Uterus (tissue), 4 donors: Measurements from ENCODE around the gene OPRD1. TPM values are rescaled to one million over a fixed set of nuclear protein-coding genes. Genes with fewer than 3 reads are reported as not detected.

Source experiments
- DNase-seq, 2 donors: peaks; one replicate each; pipeline ENCODE4 v3.0.0-alpha.2; 2019 to 2020
- H3K27ac ChIP-seq, 2 donors: fragments of 200-600 bp; sonication (generic); 1 replicate in 1 of 2; 2 replicates in 1 of 2; pipeline ENCODE4 v1.5.1; 2016 to 2018
- H3K27me3 ChIP-seq, 2 donors: fragments of 200-600 bp; sonication (generic); one replicate each; pipeline ENCODE4 v1.5.1; 2018 to 2019; ENCODE audit warnings: control low read depth in 1 of 2
- H3K36me3 ChIP-seq, 2 donors: fragments of 200-600 bp; sonication (generic); one replicate each; pipeline ENCODE4 v1.5.1; 2019; ENCODE audit warnings: control low read depth in 1 of 2
- H3K4me1 ChIP-seq, 2 donors: fragments of 200-600 bp; sonication (generic); one replicate each; pipeline ENCODE4 v1.5.1; 2018 to 2019; ENCODE audit warnings: control low read depth in 1 of 2
- H3K4me3 ChIP-seq, 2 donors: fragments of 200-600 bp; sonication (generic); 1 replicate in 1 of 2; 2 replicates in 1 of 2; pipeline ENCODE4 v1.5.1; 2018 to 2019; ENCODE audit warnings: mild to moderate bottlenecking in 1 of 2
- H3K9me3 ChIP-seq, 2 donors: fragments of 200-600 bp; sonication (generic); one replicate each; pipeline ENCODE4 v1.5.1; 2019; ENCODE audit warnings: control low read depth in 1 of 2
- CTCF ChIP-seq, 4 experiments: fragments of 200-600 bp in 2 of 4; fragments of 450-650 bp in 2 of 4; sonication (generic) in 2 of 4; IDR thresholded peaks; one replicate each; pipeline ENCODE4 v1.5.1; 2016 to 2019; ENCODE audit warnings: antibody characterized with exemption in 4 of 4, mild to moderate bottlenecking in 2 of 4, moderate library complexity in 1 of 4
- POLR2A ChIP-seq, 2 donors: fragments of 450-650 bp; IDR thresholded peaks; one replicate each; pipeline ENCODE4 v1.6.1; 2016; ENCODE audit warnings: antibody characterized with exemption in 2 of 2, mild to moderate bottlenecking in 1 of 2, moderate library complexity in 1 of 2
- intact Hi-C: fragments of 100-400 bp; cut with DNase I; formaldehyde crosslinking; loops from one replicate; pipeline ENCODE4 v1.15.1; 2023; ENCODE audit warnings: low total_unique reads
- small RNA-seq: library from RNA; depleted of rRNA; stranded (forward); fragments of <200 nt; gene quantifications from one replicate; pipeline ENCODE3, GENCODE V24; 2016
- total RNA-seq, 4 donors: library from RNA; depleted of rRNA in 3 of 4; stranded (reverse); fragments of >200 nt in 3 of 4; gene quantifications; one replicate each; pipeline versions ENCODE4 v1.1.0 to v1.2.4, GENCODE V29; 2014 to 2023
- donor health status: DM: yes; HTN: yes; CAD: no.

The OPRD1 gene
- total RNA-seq, 4 donors from 2014 or later, result 0.07 TPM; not detected in 3

- DNase-seq, result no peak
- no peaks in the 10 kb centered on the region for H3K4me1 ChIP-seq
- TF ChIP-seq CTCF (IDR thresholded peaks at IDR 0.05) (no peak), POLR2A (IDR thresholded peaks at IDR 0.05) (no peak)
- intact Hi-C loops, result no loop called here
- no peaks in the 10 kb centered on the region for H3K27me3 ChIP-seq
- H3K36me3 ChIP-seq, result no peaks in the 10 kb centered on the region
- no peaks in the 10 kb centered on the region for H3K9me3 ChIP-seq
- H3K4me3 ChIP-seq, result peak overlapping the region; percentile 36 to 83
- peak overlapping the region; percentile 72 to 80 for H3K27ac ChIP-seq
Observed at GRCh38 chr1:28913786-28914227, 101.8 kb downstream of the OPRD1 start.

- peak within 1 kb of the TSS; percentile 36 to 83 for H3K4me3 ChIP-seq
- DNase-seq, result peak; percentile 90 to 92
- no peaks in the 10 kb centered on the region for H3K4me1 ChIP-seq
- peak within 1 kb of the TSS; percentile 72 to 80 for H3K27ac ChIP-seq
- intact Hi-C loops, result no loop called here
- H3K9me3 ChIP-seq, result no peaks in the 10 kb centered on the region
- H3K36me3 ChIP-seq, result no peaks in the 10 kb centered on the region
- TF ChIP-seq POLR2A (IDR thresholded peaks at IDR 0.05) (peak; percentile 76 to 80), CTCF (IDR thresholded peaks at IDR 0.05) (peak in 2 of 4 experiments; percentile 7)
- H3K27me3 ChIP-seq, result no peaks in the 10 kb centered on the region
Observed at GRCh38 chr1:28914228-28915030, 102.5 kb downstream of the OPRD1 start, which contains the start of gene EPB41. TSS of gene EPB41 (plus strand) at chr1:28914569. CDS start at chr1:28987438, 72,869 bp downstream.

GRCh38 chr1:28915031-28915895 lies 103.3 kb downstream of the OPRD1 start:
- Histone ChIP-seq H3K4me3 (peak overlapping the region; percentile 36 to 83), H3K4me1 (no peaks in the 10 kb centered on the region), H3K36me3 (no peaks in the 10 kb centered on the region), H3K27me3 (no peaks in the 10 kb centered on the region), H3K9me3 (no peaks in the 10 kb centered on the region), H3K27ac (peak overlapping the region; percentile 72 to 80)
- DNase-seq, result peak; percentile 26 to 28
- intact Hi-C loops, result no loop called here
- TF ChIP-seq CTCF (IDR thresholded peaks at IDR 0.05) (no peak), POLR2A (IDR thresholded peaks at IDR 0.05) (no peak)

- Histone ChIP-seq H3K9me3 (no peaks in the 10 kb centered on the region), H3K36me3 (no peaks in the 10 kb centered on the region), H3K4me3 (no peak overlapping the region), H3K27me3 (no peaks in the 10 kb centered on the region), H3K4me1 (no peaks in the 10 kb centered on the region), H3K27ac (no peak overlapping the region)
- no peak for DNase-seq
- intact Hi-C loops, result no loop called here
- TF ChIP-seq POLR2A (IDR thresholded peaks at IDR 0.05) (no peak), CTCF (IDR thresholded peaks at IDR 0.05) (no peak)
Observed at GRCh38 chr1:28917757-28918118, 105.8 kb downstream of the OPRD1 start.

Small RNA genes within 50 kb of the gene (small RNA-seq; reads per million reads assigned to genes)
- not detected for gene RF00019

Other genes with a start within 250 kb of the OPRD1 start
- gene RAB42, start 219.9 kb upstream of the OPRD1 start, total RNA-seq, result 10 to 100 TPM in 1 of 4 donors, 1 to 10 TPM in 1, not detected in 2; 3.0 to 15.6 TPM
- 10 to 100 TPM in 3 of 4 donors, 1 to 10 TPM in 1; 5.3 to 24.4 (median 13.7) TPM for gene TAF12, start 169.1 kb upstream of the OPRD1 start, total RNA-seq
- gene RNU11, start 163.6 kb upstream of the OPRD1 start, total RNA-seq, result not detected
- gene GMEB1, start 143.4 kb upstream of the OPRD1 start, total RNA-seq, result 10 to 100 TPM in 3 of 4 donors, 1 to 10 TPM in 1; 2.4 to 37.4 (median 15.2) TPM
- gene YTHDF2, start 75.2 kb upstream of the OPRD1 start, total RNA-seq, result 10 to 100 TPM; 24.4 to 83.7 (median 58.6) TPM
- gene EPB41, start 102.4 kb downstream of the OPRD1 start, total RNA-seq, result 1,000 to 10,000 TPM in 1 of 4 donors, 10 to 100 TPM in 3; 16.2 to 1,146 (median 45.4) TPM